ENCODE results near the gene ZSCAN26.

ZSCAN26 gene

DNA sequence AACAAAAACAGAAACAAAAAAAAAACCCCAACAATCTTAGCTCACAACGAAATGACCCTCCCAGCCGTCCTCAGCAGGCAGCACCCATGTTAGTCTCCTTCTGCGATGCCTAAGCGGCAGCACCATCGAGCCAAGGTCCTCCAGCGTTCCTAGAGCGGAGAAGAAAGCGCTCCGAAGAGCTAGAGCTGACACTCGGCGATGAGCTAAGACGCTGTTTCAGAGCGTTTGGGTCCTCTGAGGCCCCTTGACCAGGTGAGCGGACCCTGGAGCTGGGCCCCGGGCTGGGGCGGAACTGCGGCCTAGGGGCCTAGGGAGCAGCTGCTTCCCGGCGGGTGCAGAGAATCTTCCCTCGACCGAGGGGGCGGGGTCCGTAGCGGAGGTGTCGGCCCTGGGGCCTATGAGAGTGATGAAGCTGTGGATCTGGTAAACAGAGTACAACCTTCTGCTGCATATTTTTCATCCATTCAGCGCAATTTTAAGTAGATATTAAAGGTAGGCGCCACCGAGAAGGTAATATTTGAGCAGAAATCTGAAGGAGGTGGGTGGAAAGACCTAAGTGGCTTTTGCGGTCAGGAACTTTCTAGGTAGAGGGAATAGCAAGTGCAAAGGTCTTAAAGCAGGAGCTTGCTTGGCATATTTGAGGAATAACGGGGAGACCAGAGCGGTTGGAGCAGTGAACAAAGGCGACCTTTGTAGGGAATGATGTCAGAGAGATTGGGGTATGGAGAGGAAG lies at the start of gene ZSCAN26:
Gene ZSCAN26, plus strand, starts transcription at position 182 of the 733 bp plus-strand sequence. CDS start 4,777 bp downstream, outside the sequence.
- FAIRE-seq = peak; percentile 81

DNA sequence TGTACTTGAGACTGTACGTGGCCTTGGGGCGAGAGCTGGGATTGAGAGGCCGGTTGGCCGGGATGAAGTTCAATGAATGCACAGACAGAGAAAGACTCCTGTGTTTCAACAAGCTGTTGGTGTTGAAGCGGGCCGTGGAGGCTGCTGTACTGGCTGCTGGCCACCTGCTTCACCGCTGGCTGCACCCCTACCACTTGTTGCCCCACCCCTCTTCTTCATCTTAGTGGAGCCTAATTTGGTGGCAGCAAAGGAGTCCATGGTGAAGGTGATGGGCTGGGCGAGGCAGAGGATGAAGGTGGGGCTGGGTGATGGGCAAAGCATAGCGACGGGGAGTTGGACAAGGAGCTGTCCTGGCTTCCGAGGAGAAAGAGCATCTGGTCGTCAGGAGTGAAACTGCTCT lies 49.1 kb upstream of the ZSCAN26 start:
- FAIRE-seq = no peak

DNA sequence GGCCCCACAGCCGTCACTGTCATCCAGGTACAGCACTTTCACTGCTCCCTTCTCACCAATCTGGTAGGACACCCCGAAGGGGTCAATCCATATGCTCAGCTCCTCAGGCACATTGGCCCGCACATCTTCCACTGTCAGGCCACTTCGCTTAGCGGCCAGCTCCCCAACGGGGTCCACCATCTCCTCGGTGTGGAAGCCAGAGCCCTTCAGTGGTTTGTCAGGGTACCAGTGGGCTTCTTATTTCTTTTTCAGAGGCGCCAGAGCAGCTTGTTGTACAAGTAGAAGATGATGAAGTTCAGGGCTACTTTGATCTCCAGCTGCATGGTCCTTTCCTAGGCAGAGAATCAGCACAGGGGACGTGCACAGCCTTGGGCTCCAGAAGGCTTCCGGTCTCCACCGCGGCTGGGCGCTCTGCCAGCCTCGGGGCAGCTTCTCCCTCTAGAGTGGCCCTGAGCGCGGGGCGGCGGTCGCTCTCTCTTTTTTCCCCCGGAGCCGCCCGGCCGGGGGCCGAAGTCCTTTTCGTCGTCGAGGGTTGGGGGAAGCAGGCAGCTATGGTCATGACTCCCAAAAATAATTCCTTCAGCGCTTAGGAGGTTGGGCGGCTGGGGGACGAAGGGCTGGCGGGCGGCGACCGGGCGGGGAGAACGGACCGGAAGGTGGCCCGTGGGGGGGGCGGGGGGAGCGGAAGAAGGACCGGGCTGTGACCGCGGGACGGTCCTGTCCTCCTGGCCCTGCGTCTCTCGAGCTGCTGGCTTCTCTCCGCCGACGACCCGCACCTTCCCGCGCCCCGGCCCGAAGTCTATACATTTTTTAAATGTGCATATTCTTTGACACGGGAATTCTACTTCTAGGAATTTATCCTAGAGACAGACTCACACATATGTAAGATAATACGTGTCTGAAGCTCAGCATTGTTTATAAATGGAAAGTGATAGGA lies 48.4 kb upstream of the ZSCAN26 start:
- FAIRE-seq = no peak

DNA sequence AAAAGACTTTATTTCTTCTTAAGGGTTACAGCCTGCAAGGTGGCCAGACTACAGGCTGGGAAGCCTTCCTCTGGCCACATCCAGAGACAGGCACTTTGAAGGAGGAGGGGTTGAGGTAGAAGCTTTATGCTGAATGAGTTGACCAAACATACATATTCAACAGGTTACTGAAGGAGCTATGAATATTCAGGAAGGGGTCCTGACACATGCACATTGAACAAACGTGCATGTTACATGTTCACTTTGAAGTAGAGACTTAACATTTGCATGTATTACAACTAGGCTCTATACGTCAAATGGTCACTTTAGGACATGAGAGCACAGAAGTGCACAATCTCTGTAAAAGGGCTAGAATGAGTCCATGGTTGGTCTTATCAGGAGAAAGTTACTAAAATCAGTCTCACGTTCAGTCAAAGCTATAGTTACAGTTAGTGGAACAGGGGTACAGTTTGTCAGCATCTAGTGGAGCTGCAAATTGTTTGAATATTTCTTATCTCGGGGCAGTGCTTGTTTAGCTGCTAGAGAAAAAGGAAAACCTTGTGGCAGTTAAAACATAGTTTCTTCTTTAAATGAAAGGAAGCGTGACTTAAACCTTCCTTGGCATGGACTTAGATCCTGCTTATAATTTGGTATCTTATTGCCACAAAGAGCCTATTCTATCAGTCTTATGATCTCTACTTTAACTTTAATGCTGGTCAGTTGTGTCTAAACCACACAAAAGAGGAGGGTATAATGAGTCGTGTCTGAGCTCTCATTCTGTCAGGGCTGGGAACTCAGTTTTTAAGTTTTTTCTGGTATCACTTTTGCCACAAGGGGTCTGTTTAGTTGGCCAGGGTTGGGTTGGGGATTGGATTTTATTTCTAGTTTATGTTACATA lies 46.4 kb upstream of the ZSCAN26 start:
- FAIRE-seq = no peak

DNA sequence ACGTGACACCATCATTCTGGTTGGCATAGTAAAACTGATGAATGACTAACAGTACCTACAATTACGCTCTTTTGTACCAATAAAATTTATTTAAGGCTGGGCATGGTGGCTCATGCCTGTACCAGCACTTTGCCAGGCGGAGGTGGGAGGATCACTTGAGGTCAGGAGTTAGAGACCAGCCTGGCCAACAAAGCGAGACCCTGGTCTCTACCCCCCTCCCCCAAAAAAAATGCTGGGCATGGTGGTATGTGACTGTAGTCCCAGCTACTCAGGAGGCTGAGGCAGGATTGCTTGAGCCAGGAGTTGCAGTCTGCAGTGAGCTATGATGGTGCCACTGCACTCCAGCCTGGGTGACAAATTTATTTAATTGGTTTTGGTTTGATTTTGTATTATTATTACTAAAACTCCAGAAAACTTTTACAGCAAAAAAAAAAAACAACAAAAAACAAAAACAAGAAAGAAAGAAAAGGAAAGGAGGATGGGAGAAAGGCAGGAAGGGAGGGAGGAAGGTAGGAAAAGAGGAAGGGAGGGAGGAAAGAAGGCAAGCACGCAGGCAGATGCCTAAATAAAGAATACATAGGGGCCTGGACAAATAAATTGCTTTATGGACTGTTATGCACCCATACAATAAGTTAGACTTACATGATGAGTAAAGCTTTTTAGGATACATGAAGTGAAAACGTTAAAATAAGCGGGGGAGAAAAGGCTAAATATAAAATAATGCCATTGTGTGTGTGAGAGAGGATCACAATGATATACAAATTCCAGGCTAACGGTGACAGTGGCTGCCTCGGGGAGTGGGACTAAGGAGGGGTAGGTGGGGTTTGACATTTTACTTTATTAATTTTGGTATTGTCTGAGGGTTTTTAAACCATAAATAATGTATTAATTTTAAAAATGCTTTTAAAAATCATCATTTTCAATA lies 42.5 kb upstream of the ZSCAN26 start:
- no peak for FAIRE-seq

DNA sequence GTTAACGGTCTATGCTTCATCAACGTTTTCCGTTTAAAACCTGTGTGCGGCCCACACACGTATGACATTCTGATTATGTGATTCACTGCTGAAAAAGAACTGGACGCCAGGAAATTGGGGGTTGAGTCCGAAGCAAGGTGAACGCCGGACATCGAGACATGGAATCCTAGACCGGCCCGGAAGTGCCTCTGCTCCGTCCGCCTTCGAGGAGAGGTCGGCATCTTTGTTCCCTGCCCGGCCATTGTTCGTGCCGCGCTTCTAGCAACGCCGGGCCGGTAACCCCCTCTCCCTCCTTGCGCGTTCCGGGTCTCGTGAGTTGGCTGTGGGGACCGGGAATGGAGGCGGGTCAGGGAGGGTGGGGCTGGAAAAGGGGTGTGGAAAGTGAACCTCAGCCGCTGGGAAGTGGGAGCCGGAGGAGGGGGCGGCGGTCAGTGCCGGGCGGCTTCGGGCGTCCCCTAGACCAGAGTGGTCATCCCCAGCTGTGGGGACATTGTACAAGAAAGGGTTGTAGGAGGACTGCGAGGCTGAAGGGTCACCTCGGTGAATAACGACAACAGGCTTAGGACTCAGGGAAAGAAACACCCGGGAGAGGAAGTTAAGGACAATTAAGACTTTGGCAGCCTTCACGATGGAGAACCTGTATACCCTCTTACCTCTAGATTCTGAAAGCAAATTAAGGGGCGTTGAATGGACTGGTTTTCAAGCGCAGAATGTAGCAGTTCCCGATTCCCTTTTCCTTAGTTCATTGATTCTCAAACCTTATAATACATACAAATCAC lies 41.7 kb upstream of the ZSCAN26 start, which contains the start of gene ZSCAN9:
Gene ZSCAN9, plus strand, starts transcription at position 220 of the 779 bp plus-strand sequence. CDS start 1,810 bp downstream, outside the sequence.
- FAIRE-seq = peak; percentile 53

DNA sequence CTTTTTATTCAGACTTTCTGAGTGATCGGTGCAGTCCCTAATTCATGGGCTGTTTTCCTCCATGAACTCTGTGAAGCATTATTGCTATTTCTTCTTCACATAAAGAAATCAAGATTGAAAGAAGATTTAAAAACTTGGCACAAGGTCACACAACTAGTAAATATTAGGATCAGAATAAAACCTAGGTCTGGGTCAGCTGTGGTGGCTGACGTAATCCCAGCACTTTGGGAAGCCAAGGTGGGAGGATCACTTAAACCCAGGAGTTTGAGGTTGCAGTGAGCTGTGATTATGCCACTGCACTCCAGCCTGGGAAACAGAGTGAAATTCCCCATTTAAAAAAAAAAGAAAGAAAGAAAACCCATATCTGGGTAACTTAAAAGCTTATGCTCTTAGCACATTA lies 40.5 kb upstream of the ZSCAN26 start:
- no peak for FAIRE-seq

DNA sequence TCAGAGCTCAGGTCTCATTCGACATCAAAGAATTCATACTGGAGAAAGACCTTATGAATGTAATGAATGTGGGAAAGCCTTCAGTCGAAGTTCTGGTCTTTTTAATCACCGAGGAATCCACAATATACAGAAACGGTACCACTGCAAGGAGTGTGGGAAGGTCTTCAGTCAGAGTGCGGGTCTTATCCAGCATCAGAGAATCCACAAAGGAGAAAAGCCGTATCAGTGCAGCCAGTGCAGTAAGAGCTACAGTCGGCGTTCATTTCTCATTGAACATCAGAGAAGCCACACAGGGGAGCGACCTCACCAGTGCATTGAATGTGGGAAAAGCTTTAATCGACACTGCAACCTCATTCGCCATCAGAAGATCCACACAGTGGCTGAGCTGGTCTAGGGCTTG lies 34.2 kb upstream of the ZSCAN26 start:
- FAIRE-seq = no peak

DNA sequence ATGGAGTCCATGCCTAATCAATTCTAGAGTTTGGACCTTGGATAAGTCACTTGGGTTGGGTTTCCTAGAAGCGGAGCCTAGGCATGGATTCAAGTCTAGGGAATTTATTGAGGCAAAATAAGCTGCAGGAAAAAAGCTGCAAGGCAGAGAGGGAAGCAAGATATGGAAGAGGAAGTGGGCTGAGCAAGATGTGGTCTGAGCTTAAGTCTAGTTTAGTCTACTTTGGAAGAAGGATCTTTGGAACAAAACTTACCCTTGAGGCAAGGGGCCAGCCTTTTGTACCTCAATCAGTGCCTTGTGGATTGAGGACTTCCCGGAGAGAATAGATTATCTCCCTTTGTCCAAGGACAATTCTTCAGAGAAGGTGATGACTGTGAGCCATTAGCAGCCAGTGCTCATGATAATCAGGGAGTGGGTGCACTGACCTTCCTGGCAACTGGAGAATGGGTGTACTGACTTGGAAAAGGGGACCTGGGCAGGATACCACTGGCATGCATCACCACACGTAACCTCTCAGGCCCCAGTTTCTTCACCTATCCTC lies 31.0 kb upstream of the ZSCAN26 start:
- no peak for FAIRE-seq

DNA sequence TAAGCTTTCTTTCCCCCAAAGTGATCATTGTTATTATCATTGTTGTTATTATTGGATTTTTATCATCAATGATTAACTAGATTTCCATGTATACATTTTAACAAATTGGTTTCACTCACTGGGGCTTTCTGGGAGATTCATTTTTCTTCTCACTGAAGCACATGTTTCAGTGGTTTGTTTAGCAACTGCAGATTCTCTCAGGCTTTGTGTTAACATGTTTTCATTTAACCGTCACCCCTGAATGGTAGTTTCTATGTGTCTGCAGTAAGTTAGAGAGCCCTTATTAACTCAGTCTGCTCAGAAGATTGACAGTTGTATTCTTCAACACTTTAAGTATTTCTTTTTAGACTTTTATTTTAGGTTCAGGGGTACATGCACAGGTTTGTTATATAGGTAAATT lies 27.3 kb upstream of the ZSCAN26 start:
- FAIRE-seq = no peak

DNA sequence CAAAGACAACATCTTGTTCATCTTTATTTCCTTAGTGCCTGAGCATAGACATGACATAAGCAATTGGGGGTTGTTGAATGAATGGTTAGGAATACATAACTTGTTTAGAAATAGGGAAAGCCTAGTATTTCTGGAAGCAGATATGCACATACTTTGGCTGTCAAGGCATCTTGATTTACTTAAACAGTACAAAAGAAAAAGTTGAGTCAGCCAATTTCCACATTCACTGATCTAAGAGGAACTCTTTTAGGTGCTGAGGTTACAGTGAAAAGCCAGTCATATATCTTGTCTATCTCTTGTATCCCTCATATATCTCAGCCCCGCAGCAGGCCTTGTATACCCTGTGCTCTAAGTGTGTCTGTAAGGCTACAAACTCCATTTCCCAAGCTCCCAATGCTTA lies 26.5 kb upstream of the ZSCAN26 start:
- no peak for FAIRE-seq

DNA sequence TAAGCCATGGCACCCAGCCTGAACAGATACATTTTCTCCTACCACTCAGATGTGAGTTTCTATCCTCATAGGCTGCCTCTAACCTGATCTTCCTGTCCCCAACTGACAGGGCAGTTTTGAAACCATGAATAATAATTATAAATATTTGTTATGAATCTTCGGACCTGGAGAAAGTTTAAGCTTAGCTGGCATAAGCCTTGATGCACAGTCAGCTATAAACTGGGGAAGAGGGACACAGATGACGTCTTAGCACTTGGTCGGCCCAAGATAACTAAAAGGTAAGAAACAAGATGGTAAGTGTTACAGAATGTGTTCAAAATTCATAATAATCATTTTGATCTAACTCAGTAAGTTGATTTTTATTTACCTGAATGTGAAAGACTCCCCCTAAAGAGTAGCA lies 23.0 kb upstream of the ZSCAN26 start:
- FAIRE-seq = no peak

DNA sequence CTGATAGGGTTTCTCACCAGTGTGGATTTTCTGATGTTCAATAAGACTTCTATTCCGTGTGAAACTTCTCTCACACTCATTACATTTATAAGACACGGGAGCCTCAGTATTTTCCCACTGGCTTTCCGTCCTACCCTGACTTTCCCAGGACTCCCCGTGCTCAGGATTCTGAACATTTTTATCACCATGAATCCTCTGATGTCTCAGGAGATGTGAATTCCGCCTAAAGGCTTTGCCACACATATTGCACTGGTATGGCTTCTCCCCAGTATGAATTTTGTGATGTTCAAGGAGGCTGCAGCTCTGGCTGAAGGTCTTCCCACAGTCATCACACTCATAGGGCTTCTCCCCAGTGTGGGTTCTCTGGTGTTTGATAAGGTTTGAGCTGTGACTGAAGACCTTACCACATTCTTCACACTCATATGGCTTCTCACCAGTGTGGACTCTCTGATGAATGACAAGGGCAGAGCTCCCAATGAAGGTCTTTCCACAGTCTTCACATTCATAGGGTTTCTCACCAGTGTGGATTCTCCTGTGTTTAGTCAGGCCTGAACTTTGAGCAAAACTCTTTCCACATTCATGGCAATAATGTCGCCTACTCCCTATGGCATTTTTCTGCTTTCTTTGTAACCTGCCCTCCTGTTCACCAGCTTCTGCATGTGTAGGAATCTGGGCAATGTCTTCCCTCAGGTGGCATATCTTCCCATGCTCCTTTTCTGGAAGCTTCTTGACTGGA lies 21.6 kb upstream of the ZSCAN26 start:
- FAIRE-seq = no peak

DNA sequence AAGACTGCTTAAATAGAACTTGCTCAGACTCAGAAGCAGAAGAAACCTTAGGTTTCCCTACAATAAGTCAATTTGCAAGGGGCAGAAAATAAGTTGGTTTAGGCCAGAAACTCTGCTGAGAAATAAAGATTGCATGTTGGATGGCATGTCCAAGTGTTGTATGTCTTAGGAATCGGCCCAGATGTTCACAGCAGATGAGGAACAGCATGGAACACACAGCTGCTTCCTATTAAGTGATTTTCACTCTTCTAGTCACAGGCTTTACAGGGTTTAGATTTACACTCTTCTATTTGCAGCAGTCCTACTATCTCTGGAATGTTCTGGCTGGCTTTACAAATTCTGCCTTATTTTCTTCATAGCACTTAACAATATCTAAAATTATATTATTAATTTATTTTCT lies 18.0 kb upstream of the ZSCAN26 start:
- no peak for FAIRE-seq

DNA sequence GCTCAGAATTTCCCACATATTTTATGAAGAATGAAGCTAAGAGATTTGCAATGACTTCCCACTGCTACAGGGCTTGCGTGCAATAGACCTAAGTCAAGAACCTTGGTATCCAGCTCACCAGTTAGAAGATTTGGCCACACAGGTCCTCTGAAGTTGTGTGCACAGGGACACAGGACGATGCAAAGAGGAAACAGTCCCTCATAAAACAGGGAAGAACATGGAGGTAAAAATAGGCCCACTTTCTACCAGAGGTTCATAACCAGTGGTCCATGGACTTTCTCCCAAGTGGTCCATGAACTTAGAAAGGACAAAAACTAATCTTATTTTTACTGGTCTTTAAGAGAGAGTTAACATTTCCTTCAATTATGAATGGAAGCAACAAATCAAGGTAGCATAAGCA lies 16.2 kb upstream of the ZSCAN26 start:
- FAIRE-seq = no peak

DNA sequence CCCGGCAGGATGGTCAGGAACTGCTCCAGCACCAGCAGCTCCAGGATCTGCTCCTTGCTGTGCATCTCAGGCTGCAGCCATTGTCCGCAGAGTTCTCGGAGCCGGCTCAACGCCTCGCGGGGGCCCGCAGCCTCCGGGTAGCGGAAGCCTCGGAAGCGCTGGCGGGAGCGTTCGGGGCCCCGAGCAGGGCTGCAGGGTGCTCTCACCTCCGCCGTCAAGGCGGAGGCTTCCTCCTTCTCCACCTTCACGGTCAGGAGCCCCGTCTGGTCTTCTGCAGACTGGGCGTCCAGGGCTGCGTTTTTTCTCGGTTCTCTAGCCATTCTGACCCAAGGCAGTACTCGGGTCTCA lies 15.3 kb upstream of the ZSCAN26 start:
- FAIRE-seq = no peak

DNA sequence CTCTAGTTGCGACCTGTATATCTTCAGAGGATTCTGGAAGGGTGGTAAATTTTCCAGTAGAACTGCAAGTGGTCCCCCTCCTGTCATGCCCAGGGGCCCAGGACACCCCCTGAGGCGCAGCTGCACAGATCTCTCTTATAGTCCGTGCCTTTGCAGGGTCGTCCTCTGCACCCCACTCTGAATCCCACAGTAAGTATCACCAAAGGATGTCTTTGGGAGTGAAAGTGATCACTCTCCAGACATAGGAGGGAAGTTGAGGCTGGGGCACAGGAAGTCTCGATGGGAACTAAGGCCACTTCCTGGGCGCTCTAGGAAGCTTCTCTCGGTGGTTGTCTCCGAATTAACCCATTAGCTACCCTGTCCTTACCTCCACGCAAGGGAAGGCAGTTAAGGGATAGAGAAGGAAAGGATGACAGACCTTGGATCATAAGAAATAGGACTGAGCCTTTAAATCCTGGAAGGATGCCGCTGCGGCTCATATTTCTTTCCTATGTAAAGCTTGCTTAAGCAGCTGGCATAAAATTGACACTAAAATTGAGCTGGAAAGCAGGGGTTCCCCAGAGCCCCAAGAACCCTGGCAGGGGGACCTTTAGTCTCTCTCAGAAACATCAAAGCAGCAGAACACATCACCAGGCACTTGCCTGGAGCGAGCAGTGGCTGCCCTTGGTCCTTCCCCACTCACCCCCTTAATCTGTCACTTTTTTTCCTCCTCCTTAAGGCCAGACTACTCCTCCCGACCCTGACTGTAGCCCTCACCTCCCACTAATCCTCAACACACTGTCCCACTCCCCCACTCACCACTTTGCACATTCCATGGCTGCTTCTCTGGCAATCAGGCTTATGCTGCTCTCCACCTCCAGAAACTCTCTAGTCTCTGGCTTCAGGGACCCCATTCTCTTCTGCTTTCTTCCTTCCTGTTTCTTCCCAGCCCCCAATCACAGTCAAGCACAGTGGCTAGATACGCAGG lies 14.7 kb upstream of the ZSCAN26 start, which contains the start of gene ZKSCAN4:
Gene ZKSCAN4, minus strand, starts transcription at position 261 of the 967 bp plus-strand sequence. CDS start 289 bp downstream, outside the sequence.
- FAIRE-seq = no peak

DNA sequence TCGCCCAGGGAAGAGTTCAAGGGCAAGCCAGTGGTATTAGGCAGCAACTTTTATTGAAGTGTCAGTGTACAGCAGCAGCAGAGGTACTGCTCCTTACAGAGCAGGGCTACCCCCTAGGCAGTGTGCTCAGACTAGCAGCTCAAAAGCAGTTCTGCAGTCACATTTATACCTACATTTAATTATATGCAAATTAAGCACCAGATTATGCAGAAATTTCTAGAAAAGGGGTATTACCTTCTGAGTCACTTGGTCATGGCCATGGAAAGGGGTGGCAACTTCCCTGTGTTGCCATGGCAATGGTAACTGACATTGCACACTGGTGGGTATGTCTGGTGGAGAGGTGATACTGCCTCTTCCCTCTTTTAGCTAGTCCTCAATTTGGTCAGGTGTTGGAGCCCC lies 12.8 kb upstream of the ZSCAN26 start:
- FAIRE-seq = no peak
